Measurements from ENCODE around the gene WASF2. TPM values are rescaled to one million over a fixed set of nuclear protein-coding genes. Genes with fewer than 3 reads are reported as not detected.

The WASF2 gene
- total RNA-seq, 1 donor from 2014 or later: 35.0 TPM

DNA sequence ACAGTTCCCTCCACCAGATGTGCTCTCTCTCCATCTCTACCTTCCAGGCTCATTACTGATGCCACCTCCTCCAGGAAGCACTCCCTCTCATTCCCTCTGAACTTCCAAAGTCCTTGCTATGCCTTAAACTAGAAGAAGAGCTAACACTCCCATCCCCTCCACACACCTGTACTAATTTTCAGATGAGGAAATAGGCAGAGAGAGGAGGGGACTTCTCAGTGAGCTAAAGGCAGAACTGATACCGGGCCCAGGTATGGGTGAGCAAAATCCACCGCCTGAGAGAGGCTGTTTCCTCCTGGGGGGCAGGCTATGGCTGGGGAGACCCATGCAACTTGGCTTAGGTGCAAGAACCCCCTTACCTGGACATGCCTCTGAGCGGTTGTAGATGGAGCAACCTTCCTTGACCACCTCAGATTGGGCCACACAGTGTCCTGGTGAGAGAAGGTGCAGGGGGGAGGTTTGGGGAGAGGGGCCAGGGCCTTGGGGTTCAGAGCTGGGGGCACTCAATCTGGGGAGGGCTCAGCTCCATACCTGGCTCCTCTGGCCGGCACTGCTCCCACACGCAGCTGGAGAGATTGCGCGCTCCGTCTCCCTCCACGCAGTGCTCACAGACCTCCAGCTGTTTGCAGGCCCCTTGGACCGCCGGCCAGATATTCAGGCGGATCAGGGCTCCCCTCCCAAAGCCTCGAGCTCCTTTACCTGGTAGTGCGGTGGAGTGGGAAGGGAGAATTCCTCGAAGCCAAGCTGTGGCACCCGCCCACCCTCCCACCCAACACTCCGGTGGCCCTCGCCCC is 107.8 kb downstream of the WASF2 start:
- no peaks in the 10 kb centered on the region for H3K79me2 ChIP-seq (ENCODE audit: low read depth)
- DNase-seq (ENCODE audit: low spot score): no peak
- H4K20me1 ChIP-seq (ENCODE audit: low read depth): no peaks in the 10 kb centered on the region
- H3K27ac Mint-ChIP-seq: no peak overlapping the region
- no peak overlapping the region for H3K4me2 ChIP-seq
- peaks cover 8% of the 10 kb centered on the region for H3K4me1 Mint-ChIP-seq
- no peaks in the 10 kb centered on the region for H3K36me3 ChIP-seq
- H3K9ac ChIP-seq: no peak overlapping the region
- no peaks in the 10 kb centered on the region for H3K9me3 Mint-ChIP-seq
- peak overlapping the region; percentile 11 for H3K4me3 Mint-ChIP-seq
- no peak overlapping the region for H3K4me3 ChIP-seq
- H3K27me3 ChIP-seq: peaks cover 27% of the 10 kb centered on the region
- no peaks in the 10 kb centered on the region for H3K36me3 Mint-ChIP-seq
- H2AFZ ChIP-seq (replicated peaks): no peak overlapping the region
- H3K27ac ChIP-seq: no peak overlapping the region
- H3F3A ChIP-seq (ENCODE audit: low read depth): no peaks in the 10 kb centered on the region
- TF ChIP-seq EZH2phosphoT487 (IDR thresholded peaks at IDR 0.05) (no peak), EZH2 (IDR thresholded peaks at IDR 0.05) (no peak)
- TF ChIP-seq, protein P1, sequence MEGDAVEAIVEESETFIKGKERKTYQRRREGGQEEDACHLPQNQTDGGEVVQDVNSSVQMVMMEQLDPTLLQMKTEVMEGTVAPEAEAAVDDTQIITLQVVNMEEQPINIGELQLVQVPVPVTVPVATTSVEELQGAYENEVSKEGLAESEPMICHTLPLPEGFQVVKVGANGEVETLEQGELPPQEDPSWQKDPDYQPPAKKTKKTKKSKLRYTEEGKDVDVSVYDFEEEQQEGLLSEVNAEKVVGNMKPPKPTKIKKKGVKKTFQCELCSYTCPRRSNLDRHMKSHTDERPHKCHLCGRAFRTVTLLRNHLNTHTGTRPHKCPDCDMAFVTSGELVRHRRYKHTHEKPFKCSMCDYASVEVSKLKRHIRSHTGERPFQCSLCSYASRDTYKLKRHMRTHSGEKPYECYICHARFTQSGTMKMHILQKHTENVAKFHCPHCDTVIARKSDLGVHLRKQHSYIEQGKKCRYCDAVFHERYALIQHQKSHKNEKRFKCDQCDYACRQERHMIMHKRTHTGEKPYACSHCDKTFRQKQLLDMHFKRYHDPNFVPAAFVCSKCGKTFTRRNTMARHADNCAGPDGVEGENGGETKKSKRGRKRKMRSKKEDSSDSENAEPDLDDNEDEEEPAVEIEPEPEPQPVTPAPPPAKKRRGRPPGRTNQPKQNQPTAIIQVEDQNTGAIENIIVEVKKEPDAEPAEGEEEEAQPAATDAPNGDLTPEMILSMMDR (IDR thresholded peaks at IDR 0.05): no peak
- H3K9me3 ChIP-seq (ENCODE audit: low read depth): no peaks in the 10 kb centered on the region
- no peaks in the 10 kb centered on the region for H3K4me1 ChIP-seq
- peaks cover 7% of the 10 kb centered on the region for H3K27me3 Mint-ChIP-seq (ENCODE audit: insufficient read depth, low read depth)

DNA sequence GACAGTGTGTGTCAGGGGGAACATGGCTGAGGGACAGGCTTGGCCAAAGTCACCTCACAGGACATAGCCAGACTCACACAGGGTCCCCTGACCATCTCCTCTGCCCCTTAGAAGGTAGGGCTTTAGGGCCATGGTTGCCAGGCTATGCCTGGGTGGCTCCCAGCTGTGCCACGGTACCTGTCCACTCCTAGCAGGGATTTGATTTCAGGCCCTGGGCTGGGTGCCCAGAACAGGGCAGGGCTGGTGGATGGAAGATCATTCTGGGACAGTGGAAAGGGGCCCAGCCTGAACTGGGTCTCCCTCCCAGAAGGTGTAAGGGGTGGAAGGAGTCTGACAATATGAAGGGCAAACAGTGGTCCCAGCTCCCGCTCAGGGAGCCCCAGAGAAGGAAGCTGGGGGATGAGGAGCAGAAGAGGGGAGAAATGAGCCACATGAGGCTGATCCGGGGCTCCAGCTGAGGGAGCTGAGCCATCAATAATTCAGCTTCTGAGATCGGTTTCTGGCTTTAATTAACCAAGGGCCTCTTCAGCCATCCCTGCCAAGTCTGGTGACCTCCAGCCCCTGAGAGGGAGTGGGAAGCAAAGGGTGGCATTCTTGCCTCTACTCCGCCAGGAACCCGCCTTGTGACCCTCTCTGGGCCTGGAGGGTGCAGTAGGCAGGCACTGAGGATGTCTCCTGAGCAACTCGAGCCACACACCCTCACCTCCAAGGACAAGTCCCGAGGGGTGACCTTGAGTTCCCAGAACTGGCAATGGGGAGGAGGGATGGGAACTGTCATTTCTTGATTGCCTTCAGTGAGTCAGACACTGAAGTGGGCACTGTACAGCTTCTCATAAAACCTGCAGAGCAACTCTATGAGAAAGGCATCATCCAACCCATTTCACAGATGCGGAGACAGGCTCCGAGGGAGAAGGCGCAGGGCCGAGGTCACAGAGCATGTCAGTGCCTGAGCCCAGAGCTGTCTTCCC is 108.9 kb downstream of the WASF2 start:
- Histone ChIP-seq H3K79me2 (ENCODE audit: low read depth) (no peaks in the 10 kb centered on the region), H3K4me1 (no peaks in the 10 kb centered on the region), H3K9ac (no peak overlapping the region), H3K4me2 (no peak overlapping the region), H4K20me1 (ENCODE audit: low read depth) (no peaks in the 10 kb centered on the region), H3K36me3 (no peaks in the 10 kb centered on the region), H3K9me3 (ENCODE audit: low read depth) (no peaks in the 10 kb centered on the region), H2AFZ (replicated peaks) (no peak overlapping the region), H3K27ac (no peak overlapping the region), H3K4me3 (no peak overlapping the region), H3F3A (ENCODE audit: low read depth) (no peaks in the 10 kb centered on the region), H3K27me3 (peaks cover 27% of the 10 kb centered on the region)
- peak overlapping the region; percentile 54 for H3K4me3 Mint-ChIP-seq
- H3K27me3 Mint-ChIP-seq (ENCODE audit: insufficient read depth, low read depth): peaks cover 7% of the 10 kb centered on the region
- H3K36me3 Mint-ChIP-seq: no peaks in the 10 kb centered on the region
- no peaks in the 10 kb centered on the region for H3K9me3 Mint-ChIP-seq
- no peak overlapping the region for H3K27ac Mint-ChIP-seq
- peaks cover 8% of the 10 kb centered on the region for H3K4me1 Mint-ChIP-seq
- no peak for DNase-seq (ENCODE audit: low spot score)
- TF ChIP-seq, protein P1 (IDR thresholded peaks at IDR 0.05): no peak
- TF ChIP-seq EZH2 (IDR thresholded peaks at IDR 0.05) (no peak), EZH2phosphoT487 (IDR thresholded peaks at IDR 0.05) (no peak)

DNA sequence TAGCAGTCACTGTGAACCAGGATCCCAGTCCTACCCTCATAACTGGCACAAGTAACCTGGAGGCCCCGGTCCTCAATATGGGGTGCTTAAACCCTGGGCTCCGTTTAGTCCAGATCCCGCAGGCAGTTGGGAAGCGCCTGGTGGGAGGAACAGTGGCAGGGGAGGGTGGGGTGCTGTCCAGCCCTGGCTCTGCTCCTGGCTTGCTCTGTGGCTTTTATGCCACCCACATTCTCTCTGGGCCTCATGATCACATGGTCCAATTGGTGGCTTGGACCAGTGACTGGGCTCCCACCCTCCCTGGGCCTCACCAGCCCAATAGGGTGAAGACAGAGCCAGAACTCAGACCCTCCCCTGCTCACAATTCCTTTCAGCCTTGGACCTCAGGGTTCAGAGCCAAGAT is 109.7 kb downstream of the WASF2 start:
- Histone ChIP-seq H4K20me1 (ENCODE audit: low read depth) (no peaks in the 10 kb centered on the region), H3K36me3 (no peaks in the 10 kb centered on the region), H3K27ac (no peak overlapping the region), H3K4me1 (no peaks in the 10 kb centered on the region), H3K4me2 (no peak overlapping the region), H3F3A (ENCODE audit: low read depth) (no peaks in the 10 kb centered on the region), H3K79me2 (ENCODE audit: low read depth) (no peaks in the 10 kb centered on the region), H3K9me3 (ENCODE audit: low read depth) (no peaks in the 10 kb centered on the region), H3K9ac (no peak overlapping the region), H3K27me3 (peaks cover 27% of the 10 kb centered on the region), H2AFZ (replicated peaks) (no peak overlapping the region), H3K4me3 (no peak overlapping the region)
- Mint-ChIP-seq H3K36me3 (no peaks in the 10 kb centered on the region), H3K9me3 (no peaks in the 10 kb centered on the region), H3K4me3 (no peak overlapping the region), H3K27ac (no peak overlapping the region), H3K4me1 (peaks cover 8% of the 10 kb centered on the region), H3K27me3 (ENCODE audit: insufficient read depth, low read depth) (peaks cover 9% of the 10 kb centered on the region)
- no peak for DNase-seq (ENCODE audit: low spot score)
- TF ChIP-seq EZH2phosphoT487 (IDR thresholded peaks at IDR 0.05) (no peak), EZH2 (IDR thresholded peaks at IDR 0.05) (no peak)
- TF ChIP-seq, protein P1 (IDR thresholded peaks at IDR 0.05): no peak

All from neural progenitor cell (in vitro differentiated cells).